Measurements from ENCODE around the gene UBE2C.
A peak's percentile ranks its signal among the peaks of the same experiment; 100 is the strongest.
"Not testable (repeated sequence)": the region's sequence is repeated elsewhere in the genome, so short reads cannot be mapped to it uniquely, and the experiment has no call there.

Gene UBE2C

GRCh38 chr20:45812157-45813005, at the start of gene UBE2C:
TSS of gene UBE2C (plus strand) at chr20:45812644. CDS start at chr20:45812696, 52 bp downstream.
- DNase-seq, result peak; percentile 98

- not testable (repeated sequence) for DNase-seq
Measured at GRCh38 chr20:45764618-45765282, 47.7 kb upstream of the UBE2C start.

GRCh38 chr20:45765307-45765875, 47.1 kb upstream of the UBE2C start:
- DNase-seq, result no peak

GRCh38 chr20:45765980-45766379, 46.5 kb upstream of the UBE2C start:
- no peak for DNase-seq

- no peak for DNase-seq
Measured at GRCh38 chr20:45768479-45768878, 44.0 kb upstream of the UBE2C start.

GRCh38 chr20:45771182-45771759, 41.2 kb upstream of the UBE2C start:
- peak; percentile 82 for DNase-seq

- DNase-seq, result no peak
Measured at GRCh38 chr20:45772693-45773092, 39.8 kb upstream of the UBE2C start.

GRCh38 chr20:45774945-45775344, 37.5 kb upstream of the UBE2C start:
- DNase-seq, result no peak

GRCh38 chr20:45775411-45775810, 37.0 kb upstream of the UBE2C start:
- no peak for DNase-seq

- no peak for DNase-seq
Measured at GRCh38 chr20:45776931-45777330, 35.5 kb upstream of the UBE2C start.

GRCh38 chr20:45779011-45779915, 33.2 kb upstream of the UBE2C start:
- DNase-seq, result no peak

- DNase-seq, result no peak
Measured at GRCh38 chr20:45780159-45780558, 32.3 kb upstream of the UBE2C start.

GRCh38 chr20:45781391-45781931, 31.0 kb upstream of the UBE2C start:
- no peak for DNase-seq

GRCh38 chr20:45782890-45783289, 29.6 kb upstream of the UBE2C start:
- no peak for DNase-seq

GRCh38 chr20:45783656-45784294, 28.7 kb upstream of the UBE2C start:
- no peak for DNase-seq

GRCh38 chr20:45788351-45788750, 24.1 kb upstream of the UBE2C start:
- DNase-seq, result no peak

- peak; percentile 24 for DNase-seq
Measured at GRCh38 chr20:45792317-45793118, 19.9 kb upstream of the UBE2C start.

- DNase-seq, result no peak
Measured at GRCh38 chr20:45796337-45797065, 15.9 kb upstream of the UBE2C start.

- DNase-seq, result not testable (repeated sequence)
Measured at GRCh38 chr20:45797510-45797909, 14.9 kb upstream of the UBE2C start.

- DNase-seq, result not testable (repeated sequence)
Measured at GRCh38 chr20:45797955-45798354, 14.5 kb upstream of the UBE2C start.

All from CD4-positive, alpha-beta T cell treated with Interleukin-21 for 1 hour (primary cell).